ENCODE data around the gene MSMB. TPM values are rescaled to one million over a fixed set of nuclear protein-coding genes. Genes with fewer than 3 reads are reported as not detected.
"Not testable (repeated sequence)": the region's sequence is repeated elsewhere in the genome, so short reads cannot be mapped to it uniquely, and the experiment has no call there.

The MSMB gene
- total RNA-seq, 1 donor = not detected

GRCh38 chr10:46092524-46093081 is 46.5 kb upstream of the MSMB start:
- Histone ChIP-seq H3K4me1 (ENCODE audit: insufficient read depth, low read length) (no peaks in the 10 kb centered on the region), H4K20me1 (ENCODE audit: insufficient read depth, low read length) (no peaks in the 10 kb centered on the region), H3K27me3 (ENCODE audit: insufficient read depth, low read length) (no peaks in the 10 kb centered on the region), H3K36me3 (ENCODE audit: insufficient read depth, low read length) (no peaks in the 10 kb centered on the region), H3K4me2 (ENCODE audit: insufficient read depth, low read length) (no peak overlapping the region), H3K9me3 (ENCODE audit: low read depth, low read length) (no peaks in the 10 kb centered on the region), H3K4me3 (ENCODE audit: insufficient read depth, low read length) (no peak overlapping the region), H3K27ac (ENCODE audit: low read depth, low read length) (no peak overlapping the region), H2AFZ (ENCODE audit: low read length) (no peak overlapping the region), H3K79me2 (ENCODE audit: insufficient read depth, low read length) (no peaks in the 10 kb centered on the region)
- TF ChIP-seq, protein P1, sequence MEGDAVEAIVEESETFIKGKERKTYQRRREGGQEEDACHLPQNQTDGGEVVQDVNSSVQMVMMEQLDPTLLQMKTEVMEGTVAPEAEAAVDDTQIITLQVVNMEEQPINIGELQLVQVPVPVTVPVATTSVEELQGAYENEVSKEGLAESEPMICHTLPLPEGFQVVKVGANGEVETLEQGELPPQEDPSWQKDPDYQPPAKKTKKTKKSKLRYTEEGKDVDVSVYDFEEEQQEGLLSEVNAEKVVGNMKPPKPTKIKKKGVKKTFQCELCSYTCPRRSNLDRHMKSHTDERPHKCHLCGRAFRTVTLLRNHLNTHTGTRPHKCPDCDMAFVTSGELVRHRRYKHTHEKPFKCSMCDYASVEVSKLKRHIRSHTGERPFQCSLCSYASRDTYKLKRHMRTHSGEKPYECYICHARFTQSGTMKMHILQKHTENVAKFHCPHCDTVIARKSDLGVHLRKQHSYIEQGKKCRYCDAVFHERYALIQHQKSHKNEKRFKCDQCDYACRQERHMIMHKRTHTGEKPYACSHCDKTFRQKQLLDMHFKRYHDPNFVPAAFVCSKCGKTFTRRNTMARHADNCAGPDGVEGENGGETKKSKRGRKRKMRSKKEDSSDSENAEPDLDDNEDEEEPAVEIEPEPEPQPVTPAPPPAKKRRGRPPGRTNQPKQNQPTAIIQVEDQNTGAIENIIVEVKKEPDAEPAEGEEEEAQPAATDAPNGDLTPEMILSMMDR (IDR thresholded peaks at IDR 0.05; ENCODE audit: extremely low read depth, low read depth, low read length) = no peak
- no peak for DNase-seq (ENCODE audit: insufficient read length, low spot score, missing footprints)

GRCh38 chr10:46091828-46092523 is 45.9 kb upstream of the MSMB start:
- H2AFZ ChIP-seq (ENCODE audit: low read length) = no peak overlapping the region
- H3K4me3 ChIP-seq (ENCODE audit: insufficient read depth, low read length) = no peak overlapping the region
- no peak for DNase-seq (ENCODE audit: insufficient read length, low spot score, missing footprints)
- H3K9me3 ChIP-seq (ENCODE audit: low read depth, low read length) = no peaks in the 10 kb centered on the region
- no peaks in the 10 kb centered on the region for H3K27me3 ChIP-seq (ENCODE audit: insufficient read depth, low read length)
- no peaks in the 10 kb centered on the region for H3K79me2 ChIP-seq (ENCODE audit: insufficient read depth, low read length)
- no peaks in the 10 kb centered on the region for H3K4me1 ChIP-seq (ENCODE audit: insufficient read depth, low read length)
- H3K4me2 ChIP-seq (ENCODE audit: insufficient read depth, low read length) = no peak overlapping the region
- H3K36me3 ChIP-seq (ENCODE audit: insufficient read depth, low read length) = no peaks in the 10 kb centered on the region
- TF ChIP-seq, protein P1 (IDR thresholded peaks at IDR 0.05; ENCODE audit: extremely low read depth, low read depth, low read length) = no peak
- no peak overlapping the region for H3K27ac ChIP-seq (ENCODE audit: low read depth, low read length)
- H4K20me1 ChIP-seq (ENCODE audit: insufficient read depth, low read length) = no peaks in the 10 kb centered on the region

DNA sequence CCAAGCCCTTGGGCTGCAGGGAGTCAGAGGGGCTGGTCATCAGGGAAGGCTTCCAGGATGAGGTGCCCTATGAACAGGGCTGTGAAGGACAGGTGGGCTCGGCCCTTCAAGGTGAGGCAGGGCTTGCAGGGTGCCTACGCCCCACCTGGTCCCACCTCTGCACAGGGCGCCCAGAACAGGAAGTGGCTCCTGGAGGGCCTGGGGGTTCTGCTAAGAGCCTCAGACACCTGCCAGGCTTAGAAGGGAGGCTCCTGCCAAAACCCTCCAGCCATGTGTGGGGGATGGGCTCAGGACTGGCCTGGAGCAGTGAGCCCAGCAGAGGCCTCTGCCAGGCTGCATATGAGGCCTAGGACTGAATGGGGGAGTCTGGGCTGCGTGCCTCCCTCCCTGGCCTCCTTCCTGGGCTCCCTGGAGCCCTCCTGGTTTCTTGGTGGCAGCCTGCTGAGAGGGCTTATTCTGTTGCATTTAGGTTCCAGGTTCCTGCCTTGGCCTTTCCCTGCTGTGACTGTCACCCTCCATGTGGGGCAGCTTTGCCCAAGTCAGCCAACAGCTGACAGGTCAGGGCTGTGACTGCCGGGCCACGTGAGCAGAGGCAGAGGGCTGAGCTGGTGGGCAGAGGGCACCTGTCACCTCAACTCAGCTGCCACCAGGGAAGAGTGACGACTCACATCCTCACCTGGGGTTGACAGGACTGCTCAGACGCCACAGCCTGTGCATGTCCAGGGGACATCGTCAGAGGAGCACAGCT is 45.2 kb upstream of the MSMB start:
- Histone ChIP-seq H3K4me1 (ENCODE audit: insufficient read depth, low read length) (no peaks in the 10 kb centered on the region), H3K79me2 (ENCODE audit: insufficient read depth, low read length) (no peaks in the 10 kb centered on the region), H3K27me3 (ENCODE audit: insufficient read depth, low read length) (no peaks in the 10 kb centered on the region), H3K4me3 (ENCODE audit: insufficient read depth, low read length) (no peak overlapping the region), H3K27ac (ENCODE audit: low read depth, low read length) (no peak overlapping the region), H3K4me2 (ENCODE audit: insufficient read depth, low read length) (no peak overlapping the region), H3K9me3 (ENCODE audit: low read depth, low read length) (no peaks in the 10 kb centered on the region), H4K20me1 (ENCODE audit: insufficient read depth, low read length) (no peaks in the 10 kb centered on the region), H2AFZ (ENCODE audit: low read length) (no peak overlapping the region), H3K36me3 (ENCODE audit: insufficient read depth, low read length) (no peaks in the 10 kb centered on the region)
- TF ChIP-seq, protein P1 (IDR thresholded peaks at IDR 0.05; ENCODE audit: extremely low read depth, low read depth, low read length) = no peak
- DNase-seq (ENCODE audit: insufficient read length, low spot score, missing footprints) = no peak

DNA sequence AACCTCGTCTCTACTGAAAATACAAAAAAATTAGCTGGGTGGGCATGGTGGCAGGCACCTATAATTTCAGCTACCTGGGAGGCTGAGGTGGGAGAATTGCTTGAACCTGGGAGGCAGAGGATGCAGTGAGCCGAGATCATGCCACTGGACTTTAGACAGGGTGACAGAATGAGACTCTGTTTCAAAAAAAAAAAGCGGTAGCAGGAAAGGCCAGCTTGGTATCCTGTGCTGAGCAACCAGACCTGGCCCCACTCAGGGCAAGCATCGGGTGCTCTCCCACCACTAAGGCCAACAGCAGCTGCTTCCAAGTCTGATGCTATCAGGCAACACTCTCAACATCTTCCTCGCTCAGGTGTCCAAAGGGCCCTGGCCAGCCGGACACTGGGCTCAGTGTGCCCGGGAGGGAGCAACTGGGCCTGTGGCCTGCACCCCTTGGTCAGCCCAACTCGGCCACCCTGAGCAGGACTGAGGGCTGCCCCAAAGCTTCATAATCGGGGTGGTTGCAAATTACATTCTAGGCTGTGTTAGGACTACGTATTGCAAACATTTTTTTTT is 44.3 kb upstream of the MSMB start:
- no peak for DNase-seq (ENCODE audit: insufficient read length, low spot score, missing footprints)
- Histone ChIP-seq H3K9me3 (ENCODE audit: low read depth, low read length) (no peaks in the 10 kb centered on the region), H3K27ac (ENCODE audit: low read depth, low read length) (no peak overlapping the region), H3K4me2 (ENCODE audit: insufficient read depth, low read length) (no peak overlapping the region), H3K27me3 (ENCODE audit: insufficient read depth, low read length) (no peaks in the 10 kb centered on the region), H3K36me3 (ENCODE audit: insufficient read depth, low read length) (no peaks in the 10 kb centered on the region), H3K79me2 (ENCODE audit: insufficient read depth, low read length) (no peaks in the 10 kb centered on the region), H3K4me1 (ENCODE audit: insufficient read depth, low read length) (no peaks in the 10 kb centered on the region), H3K4me3 (ENCODE audit: insufficient read depth, low read length) (no peak overlapping the region), H2AFZ (ENCODE audit: low read length) (no peak overlapping the region), H4K20me1 (ENCODE audit: insufficient read depth, low read length) (no peaks in the 10 kb centered on the region)
- TF ChIP-seq, protein P1 (IDR thresholded peaks at IDR 0.05; ENCODE audit: extremely low read depth, low read depth, low read length) = no peak

DNA sequence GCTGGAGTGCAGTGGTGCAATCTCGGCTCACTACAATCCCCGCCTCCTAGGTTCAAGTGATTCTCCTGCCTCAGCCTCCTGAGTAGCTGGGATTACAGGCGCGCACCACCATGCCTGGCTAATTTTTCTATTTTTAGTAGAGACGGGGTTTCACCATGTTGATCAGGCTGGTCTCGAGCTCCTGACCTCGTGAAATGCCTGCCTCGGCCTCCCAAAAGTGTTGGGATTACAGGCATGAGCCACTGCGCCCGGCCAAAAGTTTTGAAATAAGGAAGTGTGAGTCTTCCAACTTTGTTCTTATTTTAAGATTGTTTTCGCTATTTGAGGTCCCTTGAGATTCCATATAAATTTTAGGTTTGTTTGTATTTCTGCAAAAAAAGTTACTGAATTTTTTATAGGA is 41.3 kb upstream of the MSMB start:
- not testable (repeated sequence) for H3K9me3 ChIP-seq (ENCODE audit: low read depth, low read length)

More for the DNA sequence above, 41.3 kb upstream of the MSMB start:
- not testable (repeated sequence) for H3K27me3 ChIP-seq (ENCODE audit: insufficient read depth, low read length); H4K20me1 ChIP-seq (ENCODE audit: insufficient read depth, low read length); H3K4me3 ChIP-seq (ENCODE audit: insufficient read depth, low read length); H2AFZ ChIP-seq (ENCODE audit: low read length); H3K79me2 ChIP-seq (ENCODE audit: insufficient read depth, low read length); DNase-seq (ENCODE audit: insufficient read length, low spot score, missing footprints); H3K27ac ChIP-seq (ENCODE audit: low read depth, low read length); H3K4me1 ChIP-seq (ENCODE audit: insufficient read depth, low read length); H3K36me3 ChIP-seq (ENCODE audit: insufficient read depth, low read length); H3K4me2 ChIP-seq (ENCODE audit: insufficient read depth, low read length)

Data from osteoblast (primary cell).